ENCODE measurements around the gene IKZF1.

DNA sequence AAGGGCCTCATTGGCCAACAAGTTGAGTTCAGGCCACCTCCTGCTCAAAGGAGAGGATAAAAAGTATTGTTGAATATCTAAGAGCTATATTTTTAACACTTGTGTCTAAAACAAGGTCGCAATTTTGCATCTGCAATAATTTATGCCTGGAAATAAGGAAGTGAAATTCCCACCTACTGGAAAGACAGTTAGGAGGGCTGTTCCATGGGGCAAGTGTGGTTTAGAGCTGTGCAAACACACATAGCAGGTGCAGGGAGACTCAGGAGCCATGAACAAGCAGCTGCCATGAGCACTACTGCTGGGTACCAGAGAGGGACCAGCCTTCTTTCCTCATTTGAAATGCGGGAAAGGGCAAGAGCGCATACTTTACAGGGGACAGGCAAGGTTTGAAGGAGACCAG lies 35.5 kb upstream of the IKZF1 start:
- TF ChIP-seq, protein P1, sequence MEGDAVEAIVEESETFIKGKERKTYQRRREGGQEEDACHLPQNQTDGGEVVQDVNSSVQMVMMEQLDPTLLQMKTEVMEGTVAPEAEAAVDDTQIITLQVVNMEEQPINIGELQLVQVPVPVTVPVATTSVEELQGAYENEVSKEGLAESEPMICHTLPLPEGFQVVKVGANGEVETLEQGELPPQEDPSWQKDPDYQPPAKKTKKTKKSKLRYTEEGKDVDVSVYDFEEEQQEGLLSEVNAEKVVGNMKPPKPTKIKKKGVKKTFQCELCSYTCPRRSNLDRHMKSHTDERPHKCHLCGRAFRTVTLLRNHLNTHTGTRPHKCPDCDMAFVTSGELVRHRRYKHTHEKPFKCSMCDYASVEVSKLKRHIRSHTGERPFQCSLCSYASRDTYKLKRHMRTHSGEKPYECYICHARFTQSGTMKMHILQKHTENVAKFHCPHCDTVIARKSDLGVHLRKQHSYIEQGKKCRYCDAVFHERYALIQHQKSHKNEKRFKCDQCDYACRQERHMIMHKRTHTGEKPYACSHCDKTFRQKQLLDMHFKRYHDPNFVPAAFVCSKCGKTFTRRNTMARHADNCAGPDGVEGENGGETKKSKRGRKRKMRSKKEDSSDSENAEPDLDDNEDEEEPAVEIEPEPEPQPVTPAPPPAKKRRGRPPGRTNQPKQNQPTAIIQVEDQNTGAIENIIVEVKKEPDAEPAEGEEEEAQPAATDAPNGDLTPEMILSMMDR (conservative IDR thresholded peaks at IDR 0.05 in 1 of 2, IDR thresholded peaks at IDR 0.05 in 1 of 2; ENCODE audit: extremely low read depth in 1 of 2, insufficient read depth in 1 of 2, low read depth in 1 of 2, low read length in 2 of 2), result no peak
- no peak for TF ChIP-seq EZH2 (IDR thresholded peaks at IDR 0.05; ENCODE audit: borderline replicate concordance, low read length)
